Natural killer cell (primary cell): ENCODE measurements around the gene ORAI2. TPM values are rescaled to one million over a fixed set of nuclear protein-coding genes. Genes with fewer than 3 reads are reported as not detected.
A peak's percentile ranks its signal among the peaks of the same experiment; 100 is the strongest.
"Not testable (repeated sequence)": the region's sequence is repeated elsewhere in the genome, so short reads cannot be mapped to it uniquely, and the experiment has no call there.

ENCODE experiments used
- ATAC-seq, 3 donors: fragments of 150-1000 bp in 2 of 3; fragments of 200-7000 bp in 1 of 3; cut with Tn5 transposase; 1 replicate in 1 of 3; 2 replicates in 2 of 3; pipeline ENCODE4 v1.10.0; 2021; ENCODE audit warnings: mild to moderate bottlenecking in 2 of 3, moderate library complexity in 2 of 3
- DNase-seq, 2 donors: peaks; one replicate each; pipeline versions ENCODE4 v3.0.0 to v3.0.0-alpha.2; 2013 to 2021; ENCODE audit warnings: mixed read lengths in 1 of 2
- H3K27ac ChIP-seq: one replicate; pipeline ENCODE4 v1.5.1; 2013; ENCODE audit warnings: mild to moderate bottlenecking, low read length
- H3K27me3 ChIP-seq: one replicate; pipeline ENCODE4 v1.6.1; 2013; ENCODE audit warnings: low read length; ENCODE audit not compliant: control insufficient read depth, insufficient read depth
- H3K36me3 ChIP-seq: one replicate; pipeline ENCODE4 v1.6.1; 2013; ENCODE audit warnings: low read length; ENCODE audit not compliant: control insufficient read depth, insufficient read depth
- H3K4me1 ChIP-seq: one replicate; pipeline ENCODE4 v1.6.1; 2013; ENCODE audit warnings: low read length; ENCODE audit not compliant: control insufficient read depth, insufficient read depth
- H3K4me3 ChIP-seq: one replicate; pipeline ENCODE4 v1.5.1; 2013; ENCODE audit warnings: low read length
- H3K9me3 ChIP-seq: one replicate; pipeline ENCODE4 v1.6.1; 2013; ENCODE audit warnings: low read length; ENCODE audit not compliant: control insufficient read depth, insufficient read depth
- H3K27ac Mint-ChIP-seq, 2 donors: one replicate each; pipeline ENCODE4 v1.8.0; 2022; ENCODE audit warnings: mild to moderate bottlenecking in 2 of 2, mixed read lengths in 2 of 2, moderate library complexity in 1 of 2
- H3K27me3 Mint-ChIP-seq, 2 donors: one replicate each; pipeline ENCODE4 v1.8.0; 2022; ENCODE audit warnings: low read depth in 2 of 2, mixed read lengths in 2 of 2
- H3K36me3 Mint-ChIP-seq: one replicate; pipeline ENCODE4 v1.8.0; 2022; ENCODE audit warnings: mixed read lengths
- H3K4me1 Mint-ChIP-seq, 2 donors: one replicate each; pipeline ENCODE4 v1.8.0; 2022; ENCODE audit warnings: mixed read lengths in 2 of 2
- H3K4me3 Mint-ChIP-seq: one replicate; pipeline ENCODE4 v1.8.0; 2022; ENCODE audit warnings: mild to moderate bottlenecking, moderate library complexity, mixed read lengths
- H3K9me3 Mint-ChIP-seq, 2 donors: one replicate each; pipeline ENCODE4 v1.8.0; 2022; ENCODE audit warnings: mixed read lengths in 2 of 2
- whole genome bisulfite sequencing: methylation state at CpG from one replicate; pipeline ENCODE4 v1.1.7; 2013; ENCODE audit warnings: missing lambda C conversion rate; ENCODE audit not compliant: insufficient coverage; 5-methylcytosine and 5-hydroxymethylcytosine counted together
- intact Hi-C: fragments of 100-400 bp; cut with micrococcal nuclease; formaldehyde crosslinking; loops from one replicate; pipeline ENCODE4 v1.14.2; 2022
- total RNA-seq, 4 donors: library from RNA; stranded (reverse); fragments of 120-200 nt in 1 of 4; gene quantifications; one replicate each; pipeline versions ENCODE4 v1.2.3 to v1.2.4, GENCODE V29; 2013 to 2022
- TF ChIP-seq, protein P1 (sequence below): fragments of 200-600 bp; IDR thresholded peaks from one replicate; pipeline ENCODE4 v1.8.0; 2022; ENCODE audit warnings: antibody characterized with exemption

Gene ORAI2
- total RNA-seq, 3 donors from 2014 or later (not counting 1 experiment from before 2014, with no cell fraction given), result 39.1 to 55.0 (median 41.3) TPM

- peak; percentile 87 to 94 (median 89) for ATAC-seq
- H3K36me3 ChIP-seq, H3K27me3 Mint-ChIP-seq, H3K9me3 ChIP-seq, intact Hi-C loops, H3K4me1 ChIP-seq, H3K27me3 ChIP-seq, H3K4me1 Mint-ChIP-seq, H3K9me3 Mint-ChIP-seq, H3K36me3 Mint-ChIP-seq: not testable (repeated sequence)
- Mint-ChIP-seq H3K27ac (peak within 1 kb of the TSS; percentile 74 to 79), H3K4me3 (peak within 1 kb of the TSS; percentile 89)
- TF ChIP-seq, protein P1, sequence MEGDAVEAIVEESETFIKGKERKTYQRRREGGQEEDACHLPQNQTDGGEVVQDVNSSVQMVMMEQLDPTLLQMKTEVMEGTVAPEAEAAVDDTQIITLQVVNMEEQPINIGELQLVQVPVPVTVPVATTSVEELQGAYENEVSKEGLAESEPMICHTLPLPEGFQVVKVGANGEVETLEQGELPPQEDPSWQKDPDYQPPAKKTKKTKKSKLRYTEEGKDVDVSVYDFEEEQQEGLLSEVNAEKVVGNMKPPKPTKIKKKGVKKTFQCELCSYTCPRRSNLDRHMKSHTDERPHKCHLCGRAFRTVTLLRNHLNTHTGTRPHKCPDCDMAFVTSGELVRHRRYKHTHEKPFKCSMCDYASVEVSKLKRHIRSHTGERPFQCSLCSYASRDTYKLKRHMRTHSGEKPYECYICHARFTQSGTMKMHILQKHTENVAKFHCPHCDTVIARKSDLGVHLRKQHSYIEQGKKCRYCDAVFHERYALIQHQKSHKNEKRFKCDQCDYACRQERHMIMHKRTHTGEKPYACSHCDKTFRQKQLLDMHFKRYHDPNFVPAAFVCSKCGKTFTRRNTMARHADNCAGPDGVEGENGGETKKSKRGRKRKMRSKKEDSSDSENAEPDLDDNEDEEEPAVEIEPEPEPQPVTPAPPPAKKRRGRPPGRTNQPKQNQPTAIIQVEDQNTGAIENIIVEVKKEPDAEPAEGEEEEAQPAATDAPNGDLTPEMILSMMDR, result peak; percentile 37
- peak within 1 kb of the TSS; percentile 38 for H3K27ac ChIP-seq
- peak; percentile 80 to 98 for DNase-seq
- WGBS, result 0% methylated on average over 29 of the region's 72 CpGs
- peak within 1 kb of the TSS; percentile 49 for H3K4me3 ChIP-seq
Observed at GRCh38 chr7:102478314-102479208, 45.2 kb downstream of the ORAI2 start, which contains the start of gene POLR2J. Gene POLR2J (minus strand): TSS chr7:102478922. CDS start chr7:102478860, 62 bp downstream.

- H3K9me3 Mint-ChIP-seq, H3K27me3 ChIP-seq, H3K36me3 ChIP-seq, DNase-seq, H3K4me1 Mint-ChIP-seq, H3K9me3 ChIP-seq, H3K4me3 Mint-ChIP-seq, H3K36me3 Mint-ChIP-seq, H3K4me3 ChIP-seq, ATAC-seq, H3K4me1 ChIP-seq, H3K27me3 Mint-ChIP-seq, H3K27ac ChIP-seq, intact Hi-C loops: not testable (repeated sequence)
- peak overlapping the region in 1 of 2 donors; percentile 74 for H3K27ac Mint-ChIP-seq
- no CpG with 5 or more reads among the region's 10 CpGs for WGBS
Observed at GRCh38 chr7:102479209-102479584, 45.8 kb downstream of the ORAI2 start.

DNA sequence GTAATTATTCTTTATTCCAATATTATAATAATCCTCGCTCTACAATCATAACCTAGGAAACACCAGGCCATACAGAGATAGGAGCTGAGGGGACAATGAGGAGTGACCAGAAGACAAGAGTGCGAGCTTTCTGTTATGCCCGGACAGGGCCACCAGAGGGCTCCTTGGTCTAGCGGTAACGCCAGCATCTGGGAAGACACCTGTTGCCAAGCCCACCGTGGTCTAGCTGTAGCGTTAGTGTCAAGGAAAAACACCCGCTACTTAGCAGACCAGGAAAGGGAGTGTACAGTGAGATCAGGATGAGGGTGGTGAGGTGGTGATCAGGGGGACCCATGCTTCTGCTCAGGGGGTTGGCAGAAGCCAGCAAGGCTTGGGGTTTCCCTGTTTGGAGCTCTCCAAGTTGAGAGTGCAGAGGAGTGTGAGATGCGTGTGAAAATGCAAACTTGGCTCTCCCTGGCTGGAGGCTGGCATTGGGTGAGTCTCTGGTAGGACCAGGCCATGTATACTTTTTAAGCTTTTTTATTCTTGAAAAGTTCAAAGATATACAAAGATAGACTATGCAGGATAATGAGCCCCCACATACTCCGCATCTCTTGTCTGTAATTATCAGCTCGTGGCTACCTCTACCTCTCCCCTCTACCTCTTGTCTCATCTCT lies 46.7 kb downstream of the ORAI2 start:
- intact Hi-C loops, H3K36me3 ChIP-seq, H3K27ac ChIP-seq, H3K27me3 Mint-ChIP-seq, H3K4me3 ChIP-seq, H3K9me3 Mint-ChIP-seq, H3K9me3 ChIP-seq, H3K27ac Mint-ChIP-seq, ATAC-seq, H3K4me1 ChIP-seq, H3K27me3 ChIP-seq, H3K4me1 Mint-ChIP-seq, DNase-seq, H3K4me3 Mint-ChIP-seq, H3K36me3 Mint-ChIP-seq: not testable (repeated sequence)
- TF ChIP-seq, protein P1, result peak; percentile 15
- WGBS, result 5% methylated on average over 4 of the region's 11 CpGs

- H3K27me3 ChIP-seq, H3K9me3 Mint-ChIP-seq, H3K27ac Mint-ChIP-seq, H3K4me1 Mint-ChIP-seq, ATAC-seq, H3K27ac ChIP-seq, H3K4me3 ChIP-seq, H3K36me3 ChIP-seq, H3K9me3 ChIP-seq, H3K27me3 Mint-ChIP-seq, H3K36me3 Mint-ChIP-seq, H3K4me1 ChIP-seq, intact Hi-C loops, DNase-seq, H3K4me3 Mint-ChIP-seq: not testable (repeated sequence)
- WGBS, result no CpG with 5 or more reads among the region's 10 CpGs
Observed at GRCh38 chr7:102481962-102482361, 48.6 kb downstream of the ORAI2 start.

GRCh38 chr7:102484317-102484716 lies 50.9 kb downstream of the ORAI2 start:
- H3K9me3 Mint-ChIP-seq, DNase-seq, H3K27me3 ChIP-seq, H3K27ac ChIP-seq, H3K4me1 ChIP-seq, H3K9me3 ChIP-seq, intact Hi-C loops, H3K27me3 Mint-ChIP-seq, H3K4me1 Mint-ChIP-seq, H3K36me3 Mint-ChIP-seq, H3K36me3 ChIP-seq, H3K27ac Mint-ChIP-seq, H3K4me3 Mint-ChIP-seq, ATAC-seq, H3K4me3 ChIP-seq: not testable (repeated sequence)
- no CpG with 5 or more reads among the region's 5 CpGs for WGBS

GRCh38 chr7:102490529-102491075 lies 57.2 kb downstream of the ORAI2 start:
- H3K27ac Mint-ChIP-seq, H3K36me3 ChIP-seq, H3K27me3 Mint-ChIP-seq, intact Hi-C loops, H3K9me3 Mint-ChIP-seq, H3K4me1 Mint-ChIP-seq, H3K4me3 Mint-ChIP-seq, H3K4me1 ChIP-seq, H3K9me3 ChIP-seq, H3K27me3 ChIP-seq, H3K4me3 ChIP-seq, H3K36me3 Mint-ChIP-seq, H3K27ac ChIP-seq: not testable (repeated sequence)
- DNase-seq, result peak in 1 of 2 donors; percentile 49
- WGBS, result 100% methylated on average over 2 of the region's 12 CpGs
- ATAC-seq, result peak; percentile 40 to 60 (median 41)
